Mesothelial cell of epicardium (in vitro differentiated cells): ENCODE results near the gene CENPV. TPM values are rescaled to one million over a fixed set of nuclear protein-coding genes. Genes with fewer than 3 reads are reported as not detected.

Source experiments
- DNase-seq, 2 experiments: peaks; one replicate each; pipeline ENCODE4 v3.0.0; 2021; ENCODE audit warnings: low spot score in 2 of 2; ENCODE audit not compliant: unreplicated experiment in 2 of 2
- H3K27ac Mint-ChIP-seq: 2 replicates; pipeline ENCODE4 v1.8.0; 2021; ENCODE audit warnings: mixed read lengths
- H3K27me3 Mint-ChIP-seq: 2 replicates; pipeline ENCODE4 v1.8.0; 2021; ENCODE audit warnings: low read depth, mixed read lengths
- H3K36me3 Mint-ChIP-seq: 2 replicates; pipeline ENCODE4 v1.8.0; 2021; ENCODE audit warnings: mixed read lengths
- H3K4me1 Mint-ChIP-seq: 2 replicates; pipeline ENCODE4 v1.8.0; 2021; ENCODE audit warnings: mixed read lengths
- H3K4me3 Mint-ChIP-seq: 2 replicates; pipeline ENCODE4 v1.8.0; 2021; ENCODE audit warnings: mild to moderate bottlenecking, moderate library complexity, mixed read lengths
- H3K9me3 Mint-ChIP-seq: 2 replicates; pipeline ENCODE4 v1.8.0; 2021; ENCODE audit warnings: mixed read lengths
- total RNA-seq: library from RNA; stranded (reverse); gene quantifications from 3 replicates; pipeline ENCODE4 v1.2.1, GENCODE V29; 2021
- TF ChIP-seq, protein P1 (sequence below): fragments of 200-600 bp; sonication (generic); IDR thresholded peaks from one replicate; pipeline ENCODE4 v1.5.0; 2021; ENCODE audit warnings: antibody characterized with exemption; ENCODE audit not compliant: unreplicated experiment

Gene CENPV
- total RNA-seq, 1 donor from 2014 or later = 102 TPM

DNA sequence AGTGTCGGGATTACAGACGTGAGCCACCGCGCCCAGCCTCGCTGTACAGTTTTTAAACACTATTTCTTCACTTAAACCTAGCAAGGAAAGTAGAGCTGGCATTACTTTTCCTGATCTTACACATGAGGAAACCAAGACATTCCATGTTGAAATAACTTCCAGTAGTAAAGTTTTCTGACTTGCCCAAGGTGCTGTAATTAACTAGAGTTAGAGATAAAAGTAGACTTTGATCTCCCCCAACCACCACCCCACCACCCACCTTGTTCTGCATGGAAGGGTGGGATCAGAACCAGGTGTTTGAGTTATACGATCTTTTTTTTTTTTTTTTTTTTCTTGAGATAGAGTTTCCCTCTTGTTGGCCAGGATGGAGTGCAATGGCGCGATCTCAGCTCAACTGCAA, 47.1 kb downstream of the CENPV start:
- TF ChIP-seq, protein P1, sequence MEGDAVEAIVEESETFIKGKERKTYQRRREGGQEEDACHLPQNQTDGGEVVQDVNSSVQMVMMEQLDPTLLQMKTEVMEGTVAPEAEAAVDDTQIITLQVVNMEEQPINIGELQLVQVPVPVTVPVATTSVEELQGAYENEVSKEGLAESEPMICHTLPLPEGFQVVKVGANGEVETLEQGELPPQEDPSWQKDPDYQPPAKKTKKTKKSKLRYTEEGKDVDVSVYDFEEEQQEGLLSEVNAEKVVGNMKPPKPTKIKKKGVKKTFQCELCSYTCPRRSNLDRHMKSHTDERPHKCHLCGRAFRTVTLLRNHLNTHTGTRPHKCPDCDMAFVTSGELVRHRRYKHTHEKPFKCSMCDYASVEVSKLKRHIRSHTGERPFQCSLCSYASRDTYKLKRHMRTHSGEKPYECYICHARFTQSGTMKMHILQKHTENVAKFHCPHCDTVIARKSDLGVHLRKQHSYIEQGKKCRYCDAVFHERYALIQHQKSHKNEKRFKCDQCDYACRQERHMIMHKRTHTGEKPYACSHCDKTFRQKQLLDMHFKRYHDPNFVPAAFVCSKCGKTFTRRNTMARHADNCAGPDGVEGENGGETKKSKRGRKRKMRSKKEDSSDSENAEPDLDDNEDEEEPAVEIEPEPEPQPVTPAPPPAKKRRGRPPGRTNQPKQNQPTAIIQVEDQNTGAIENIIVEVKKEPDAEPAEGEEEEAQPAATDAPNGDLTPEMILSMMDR = no peak
- Mint-ChIP-seq H3K9me3 (no peaks in the 10 kb centered on the region), H3K36me3 (peaks cover 20% of the 10 kb centered on the region), H3K4me3 (no peak overlapping the region), H3K27ac (no peak overlapping the region), H3K4me1 (no peaks in the 10 kb centered on the region), H3K27me3 (no peaks in the 10 kb centered on the region)
- DNase-seq = no peak

DNA sequence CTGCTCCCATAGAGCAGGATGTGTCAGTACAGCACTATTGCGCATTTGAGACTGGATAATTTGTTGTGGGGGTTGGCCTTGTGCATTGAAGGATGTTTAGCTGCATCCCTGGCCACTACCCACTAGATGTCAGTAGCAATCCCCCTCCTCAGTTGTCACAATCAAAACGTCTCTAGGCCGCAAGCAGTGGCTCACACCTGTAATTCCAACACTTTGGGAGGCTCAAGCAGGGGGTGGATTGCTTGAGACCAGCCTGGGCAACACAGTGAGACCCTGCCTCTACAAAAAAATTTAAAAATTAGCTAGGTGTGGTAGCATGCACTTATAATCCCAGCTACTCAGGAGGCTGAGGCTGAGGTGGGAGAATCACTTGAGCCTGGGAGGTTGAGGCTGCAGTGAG, 48.4 kb downstream of the CENPV start:
- Mint-ChIP-seq H3K27ac (no peak overlapping the region), H3K4me1 (no peaks in the 10 kb centered on the region), H3K4me3 (no peak overlapping the region), H3K27me3 (no peaks in the 10 kb centered on the region), H3K9me3 (no peaks in the 10 kb centered on the region), H3K36me3 (peaks cover 11% of the 10 kb centered on the region)
- DNase-seq = no peak
- TF ChIP-seq, protein P1 = no peak

DNA sequence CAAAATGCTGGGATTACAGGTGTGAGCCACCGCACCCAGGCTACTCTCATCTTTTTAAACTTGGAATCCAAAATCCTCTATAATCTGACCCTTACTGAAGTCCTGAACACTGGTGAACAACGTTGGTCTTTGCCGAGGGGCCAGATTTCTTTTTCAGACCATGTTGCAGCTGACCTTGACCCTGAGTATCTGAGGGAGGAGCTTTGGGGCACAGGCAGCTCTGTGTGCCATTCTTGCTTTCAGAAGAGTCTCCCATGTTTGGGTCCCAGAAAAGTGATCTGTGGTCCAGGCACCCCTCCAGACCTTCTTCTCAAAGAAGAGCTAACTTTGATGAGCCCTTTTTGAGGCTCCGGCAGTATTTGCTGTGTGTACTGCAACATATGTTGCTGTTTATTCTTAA, 50.4 kb downstream of the CENPV start:
- Mint-ChIP-seq H3K27ac (no peak overlapping the region), H3K9me3 (no peaks in the 10 kb centered on the region), H3K27me3 (no peaks in the 10 kb centered on the region), H3K4me3 (no peak overlapping the region), H3K4me1 (no peaks in the 10 kb centered on the region), H3K36me3 (peaks cover 14% of the 10 kb centered on the region)
- no peak for DNase-seq
- TF ChIP-seq, protein P1 = no peak

DNA sequence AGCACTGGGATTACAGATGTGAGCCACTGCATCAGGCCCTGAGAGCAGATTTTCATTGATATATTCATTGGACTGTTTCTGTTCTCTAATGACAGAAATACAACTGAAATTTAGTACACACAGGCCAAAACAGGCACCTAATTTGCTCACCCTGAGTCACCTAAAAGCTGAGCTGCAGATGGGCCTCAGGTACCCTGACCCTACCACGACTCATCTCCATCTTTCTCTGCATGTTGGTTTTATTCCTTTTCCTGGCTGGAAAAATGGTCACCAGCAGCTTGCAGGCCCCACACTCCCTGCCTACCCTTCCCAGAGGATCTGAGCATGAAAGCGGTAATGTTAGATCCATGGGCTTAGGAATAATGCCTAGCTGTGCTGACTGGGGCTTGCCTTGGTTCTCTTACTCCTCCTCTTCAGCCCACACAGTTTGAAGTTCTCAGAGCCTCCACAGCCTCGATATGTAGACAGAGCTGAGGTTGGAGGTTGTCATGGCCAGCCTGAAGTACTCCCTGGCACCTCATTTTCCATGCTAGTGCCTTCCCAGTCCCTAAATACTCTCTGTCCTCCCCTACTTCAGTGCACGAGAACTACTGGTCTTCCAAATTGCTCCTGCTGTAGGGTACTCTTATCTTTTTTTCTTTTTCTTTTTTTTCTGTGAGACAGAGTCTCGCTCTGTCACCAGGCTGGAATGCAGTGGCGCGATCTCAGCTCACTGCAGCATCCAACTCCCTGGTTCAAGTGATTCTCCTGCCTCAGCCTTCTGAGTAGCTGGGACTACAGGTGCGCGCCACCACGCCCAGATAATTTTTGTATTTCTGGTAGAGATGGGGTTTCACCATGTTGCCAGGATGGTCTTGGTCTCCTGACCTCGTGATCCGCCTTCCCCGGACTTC, 51.1 kb downstream of the CENPV start:
- peak overlapping the region; percentile 66 for H3K27ac Mint-ChIP-seq
- no peaks in the 10 kb centered on the region for H3K4me1 Mint-ChIP-seq
- H3K27me3 Mint-ChIP-seq = no peaks in the 10 kb centered on the region
- no peaks in the 10 kb centered on the region for H3K9me3 Mint-ChIP-seq
- TF ChIP-seq, protein P1 = no peak
- H3K4me3 Mint-ChIP-seq = no peak overlapping the region
- H3K36me3 Mint-ChIP-seq = peaks cover 14% of the 10 kb centered on the region
- DNase-seq = no peak

DNA sequence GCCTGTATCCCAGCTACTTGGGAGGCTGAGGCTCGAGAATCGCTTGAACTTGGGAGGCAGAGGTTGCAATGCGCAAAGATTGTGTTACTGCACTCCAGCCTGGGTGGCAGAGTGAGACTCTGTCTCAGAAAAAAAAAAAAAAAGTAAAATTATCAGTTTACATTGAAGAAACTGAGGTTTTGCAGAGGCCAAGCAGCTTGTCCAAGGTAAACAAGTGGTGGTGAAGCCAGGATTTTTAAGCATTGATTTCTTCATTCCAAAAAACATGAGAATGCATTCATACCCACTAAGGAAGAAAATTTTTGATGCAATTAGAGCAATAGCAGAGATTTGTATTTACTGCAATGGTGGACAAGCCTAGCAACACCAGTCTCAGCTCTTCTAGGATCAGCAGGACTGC, 52.7 kb downstream of the CENPV start:
- H3K36me3 Mint-ChIP-seq = peaks cover 14% of the 10 kb centered on the region
- H3K27ac Mint-ChIP-seq = no peak overlapping the region
- no peaks in the 10 kb centered on the region for H3K27me3 Mint-ChIP-seq
- no peaks in the 10 kb centered on the region for H3K4me1 Mint-ChIP-seq
- no peak for DNase-seq
- H3K4me3 Mint-ChIP-seq = no peak overlapping the region
- H3K9me3 Mint-ChIP-seq = no peaks in the 10 kb centered on the region
- TF ChIP-seq, protein P1 = no peak
